GM18867 (cell line): Measurements from ENCODE around the gene PEPD.

ENCODE experiments used
- ATAC-seq: cut with Tn5 transposase; IDR thresholded peaks from one replicate; pipeline ENCODE4 v1.9.1; 2021; ENCODE audit warnings: mild to moderate bottlenecking, moderate library complexity; ENCODE audit not compliant: unreplicated experiment

PEPD gene

DNA sequence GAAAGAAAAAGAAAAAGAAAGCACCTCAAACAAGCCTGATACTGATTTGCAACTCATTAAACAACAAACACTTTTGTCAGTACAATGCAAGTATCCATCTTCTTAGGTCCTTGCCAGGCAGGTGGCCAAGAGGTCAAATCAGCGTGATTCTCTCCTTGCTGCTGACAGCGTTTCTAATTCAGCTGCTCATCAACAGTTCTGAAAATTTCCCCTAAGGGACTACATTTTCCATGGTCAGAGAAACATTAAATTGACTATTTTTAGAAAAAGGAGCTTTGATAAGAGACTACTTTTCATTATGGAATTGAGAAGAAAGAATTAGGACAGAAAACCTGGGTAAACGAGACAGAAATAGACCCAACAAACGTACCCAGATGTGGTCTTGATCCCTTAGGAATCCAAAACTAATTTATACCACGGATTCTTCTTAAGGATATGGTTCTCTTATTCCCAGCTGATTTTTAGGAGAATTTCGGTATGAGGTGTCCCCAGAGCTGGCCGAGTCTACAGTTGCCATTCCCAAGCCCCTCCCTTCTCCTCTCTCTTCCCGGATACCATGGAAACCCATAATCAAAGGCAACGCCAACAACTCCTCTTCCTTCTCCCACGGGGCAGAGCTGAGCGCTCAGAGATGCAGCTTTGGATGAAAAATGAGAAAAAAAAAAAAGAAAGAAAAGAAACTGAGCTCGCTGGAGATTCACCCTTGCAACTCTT lies 177.6 kb downstream of the PEPD start:
- ATAC-seq, result no peak

DNA sequence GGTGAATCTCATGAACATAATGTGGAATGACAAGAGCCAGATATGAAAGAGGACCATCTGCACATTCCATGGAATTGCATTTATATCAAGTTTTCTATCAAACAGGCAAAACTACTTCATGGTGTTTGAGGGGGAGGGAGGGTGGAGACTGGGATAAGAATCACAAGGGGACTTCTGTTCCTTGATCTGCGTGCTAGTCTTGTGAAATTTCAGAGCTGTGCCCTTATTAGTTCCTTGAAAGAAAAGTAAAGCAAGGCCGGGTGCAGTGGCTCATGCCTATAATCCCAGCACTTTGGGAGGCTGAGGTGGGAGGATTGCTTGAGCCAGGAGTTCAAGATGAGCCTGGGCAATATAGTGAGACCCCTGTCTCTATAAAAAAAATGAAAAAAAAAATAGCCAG lies 178.3 kb downstream of the PEPD start:
- ATAC-seq, result no peak

DNA sequence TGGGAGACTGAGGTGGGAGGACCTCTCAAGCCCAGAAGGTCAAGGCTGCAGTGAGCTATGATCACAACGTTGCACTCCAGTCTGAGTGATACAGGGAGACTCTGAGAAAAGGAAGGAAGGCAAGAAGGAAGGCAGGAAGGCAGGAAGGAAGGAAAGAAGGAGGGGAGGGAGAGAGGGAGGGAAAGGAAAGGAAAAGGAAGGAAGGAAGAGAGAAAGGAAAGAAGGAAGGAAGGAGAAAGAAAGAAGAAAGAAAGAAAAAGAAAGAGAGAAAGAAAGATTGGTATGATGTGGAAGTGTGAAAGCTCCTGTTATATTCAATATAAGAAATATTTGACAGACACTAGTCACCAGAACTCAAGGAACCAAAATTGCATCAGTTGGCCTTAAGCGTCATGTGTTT lies 180.6 kb downstream of the PEPD start:
- ATAC-seq, result no peak

DNA sequence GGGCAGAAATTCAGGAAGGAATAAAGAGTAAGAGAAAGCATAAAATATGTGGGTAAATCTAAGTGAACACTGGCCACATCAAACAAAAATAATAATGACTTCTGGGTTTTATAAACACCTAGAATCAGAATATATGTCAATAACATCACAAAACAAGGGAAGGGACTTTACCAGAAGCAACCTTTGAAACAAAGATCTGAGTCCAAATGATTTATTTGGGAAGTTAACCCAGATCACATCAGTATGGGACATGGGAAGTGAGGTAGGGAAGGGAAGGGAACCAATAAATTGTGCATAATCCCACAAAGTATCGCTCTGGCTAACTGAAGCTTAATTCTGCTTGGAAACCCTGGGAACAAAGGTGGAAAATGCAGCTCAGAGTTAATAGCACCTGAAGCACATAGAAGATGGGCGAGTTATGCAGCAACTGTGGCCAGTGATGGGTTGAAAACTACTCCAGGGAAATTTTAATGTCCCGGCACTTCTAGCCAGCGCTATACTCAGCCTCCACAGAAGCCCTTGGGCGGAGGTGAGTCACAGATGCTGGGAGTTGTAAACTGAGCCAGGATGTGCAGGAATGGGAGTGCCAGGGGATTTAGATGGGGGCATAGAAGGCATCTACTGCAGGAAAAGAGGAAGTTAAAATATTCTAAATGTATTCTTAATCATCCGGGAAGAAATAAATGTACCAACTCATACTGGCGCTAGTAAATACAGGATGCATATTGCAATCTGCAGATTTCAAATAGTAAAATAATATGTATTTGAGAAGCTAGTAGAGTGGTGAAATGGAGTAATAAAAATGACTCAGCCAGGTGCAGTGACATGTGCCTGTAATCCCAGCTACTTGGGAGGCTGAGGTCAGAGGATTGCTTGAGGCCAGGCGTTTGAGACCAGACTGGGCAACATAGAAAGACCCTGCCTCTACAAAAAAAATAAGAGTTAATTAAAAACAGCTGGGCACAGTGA lies 182.3 kb downstream of the PEPD start:
- no peak for ATAC-seq
